ENCODE results near the gene TFPI. TPM values are rescaled to one million over a fixed set of nuclear protein-coding genes. Genes with fewer than 3 reads are reported as not detected.
A peak's percentile ranks its signal among the peaks of the same experiment; 100 is the strongest.

The TFPI gene
- total and polyA plus RNA-seq, 2 donors: 16.1 to 33.4 TPM

DNA sequence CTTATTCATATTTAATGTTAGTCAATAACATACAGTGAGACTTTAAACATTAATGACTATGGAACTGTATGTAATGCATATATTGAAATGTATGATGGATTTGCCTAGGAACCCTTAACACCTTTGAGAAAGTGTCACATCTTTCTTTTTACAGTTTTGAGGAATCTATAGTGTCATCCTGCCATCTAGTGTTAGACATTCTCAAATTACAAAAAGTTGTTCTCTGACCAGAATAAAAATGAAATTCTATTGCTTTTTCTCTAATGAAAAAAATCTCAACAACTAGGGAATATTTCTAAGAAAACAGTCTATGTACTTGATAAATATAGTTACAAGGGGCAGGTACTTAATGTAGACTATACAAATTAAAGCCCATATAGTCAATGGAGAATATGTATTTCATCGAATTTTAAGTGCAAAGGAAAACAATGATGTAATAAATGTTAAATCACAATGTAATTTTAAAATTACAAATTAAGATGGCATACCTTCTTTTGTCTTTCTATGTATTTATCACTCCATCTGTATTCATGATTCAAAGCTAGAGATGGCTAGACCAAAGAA lies 101.1 kb downstream of the TFPI start:
- H3K4me1 ChIP-seq (ENCODE audit: control insufficient read depth in 2 of 2, insufficient read depth in 2 of 2, low read length in 2 of 2): no peaks in the 10 kb centered on the region
- WGBS: 95% methylated on average over 1 of the region's 1 CpG
- no peaks in the 10 kb centered on the region for H3K27me3 ChIP-seq (ENCODE audit: control insufficient read depth in 2 of 2, insufficient read depth in 1 of 2, low read length in 1 of 2)
- no peaks in the 10 kb centered on the region for H3K36me3 ChIP-seq (ENCODE audit: control insufficient read depth in 2 of 2, insufficient read depth in 2 of 2, low read length in 1 of 2)
- H3K4me3 ChIP-seq (ENCODE audit: low read length in 2 of 2): no peak overlapping the region
- peak in 4 of 9 donors; percentile 4 to 60 (median 34) for DNase-seq (ENCODE audit: low read depth in 6 of 9, low spot score in 9 of 9)
- H3K27ac ChIP-seq (ENCODE audit: low read depth in 1 of 2, low read length in 1 of 2): no peak overlapping the region
- H3K9me3 ChIP-seq (ENCODE audit: control insufficient read depth in 2 of 2, insufficient read depth in 1 of 2, low read length in 1 of 2): no peaks in the 10 kb centered on the region

DNA sequence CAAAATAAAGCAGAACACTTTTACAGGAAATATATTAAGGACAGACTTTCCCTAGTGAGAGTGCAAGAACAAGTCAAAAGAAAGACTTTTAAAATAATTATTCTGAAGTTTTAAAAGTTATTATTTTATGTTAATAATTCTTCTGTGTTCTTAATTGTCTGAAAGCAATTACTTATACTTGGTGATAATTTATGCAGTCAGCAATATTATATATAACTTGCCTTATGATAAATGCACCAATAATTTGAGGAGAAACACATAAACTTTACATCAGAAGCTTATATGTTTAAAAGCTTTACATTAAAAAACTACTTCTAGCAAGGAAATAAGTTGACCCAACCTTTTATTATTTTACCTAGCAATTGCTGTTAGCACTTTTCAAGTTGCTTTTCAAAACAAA lies 102.7 kb downstream of the TFPI start:
- DNase-seq (ENCODE audit: low read depth in 6 of 9, low spot score in 9 of 9): no peak
- Histone ChIP-seq H3K4me1 (ENCODE audit: control insufficient read depth in 2 of 2, insufficient read depth in 2 of 2, low read length in 2 of 2) (no peaks in the 10 kb centered on the region), H3K36me3 (ENCODE audit: control insufficient read depth in 2 of 2, insufficient read depth in 2 of 2, low read length in 1 of 2) (no peaks in the 10 kb centered on the region), H3K9me3 (ENCODE audit: control insufficient read depth in 2 of 2, insufficient read depth in 1 of 2, low read length in 1 of 2) (no peaks in the 10 kb centered on the region), H3K27me3 (ENCODE audit: control insufficient read depth in 2 of 2, insufficient read depth in 1 of 2, low read length in 1 of 2) (no peaks in the 10 kb centered on the region), H3K4me3 (ENCODE audit: low read length in 2 of 2) (no peak overlapping the region), H3K27ac (ENCODE audit: low read depth in 1 of 2, low read length in 1 of 2) (no peak overlapping the region)

DNA sequence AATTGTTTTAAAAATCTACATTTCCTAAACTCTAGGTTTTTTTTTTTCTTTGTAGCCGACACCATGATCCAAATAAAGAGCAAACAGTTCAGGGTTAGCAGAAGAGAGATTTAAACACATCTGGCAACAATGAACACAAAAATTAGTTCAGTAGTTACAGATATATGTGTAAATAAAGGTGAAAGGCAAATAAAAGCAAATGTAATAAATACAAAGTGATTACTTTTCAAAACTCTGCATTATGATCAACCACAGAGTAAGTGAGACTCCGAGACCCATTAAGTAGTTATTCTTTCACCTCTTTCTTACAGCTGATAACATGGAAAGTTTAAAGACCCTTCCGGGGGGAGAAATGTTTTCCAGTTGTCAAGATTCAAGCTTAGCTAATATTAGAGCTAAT lies 106.9 kb downstream of the TFPI start:
- 9% methylated on average over 3 of the region's 3 CpGs for whole genome bisulfite sequencing
- Histone ChIP-seq H3K4me3 (ENCODE audit: low read length in 2 of 2) (peak overlapping the region; percentile 24 to 30), H3K4me1 (ENCODE audit: control insufficient read depth in 2 of 2, insufficient read depth in 2 of 2, low read length in 2 of 2) (no peaks in the 10 kb centered on the region), H3K27me3 (ENCODE audit: control insufficient read depth in 2 of 2, insufficient read depth in 1 of 2, low read length in 1 of 2) (no peaks in the 10 kb centered on the region), H3K27ac (ENCODE audit: low read depth in 1 of 2, low read length in 1 of 2) (peak overlapping the region in 1 of 2 donors; percentile 86), H3K36me3 (ENCODE audit: control insufficient read depth in 2 of 2, insufficient read depth in 2 of 2, low read length in 1 of 2) (no peaks in the 10 kb centered on the region), H3K9me3 (ENCODE audit: control insufficient read depth in 2 of 2, insufficient read depth in 1 of 2, low read length in 1 of 2) (no peaks in the 10 kb centered on the region)
- DNase-seq (ENCODE audit: low read depth in 6 of 9, low spot score in 9 of 9): peak in 1 of 9 donors; percentile 30

DNA sequence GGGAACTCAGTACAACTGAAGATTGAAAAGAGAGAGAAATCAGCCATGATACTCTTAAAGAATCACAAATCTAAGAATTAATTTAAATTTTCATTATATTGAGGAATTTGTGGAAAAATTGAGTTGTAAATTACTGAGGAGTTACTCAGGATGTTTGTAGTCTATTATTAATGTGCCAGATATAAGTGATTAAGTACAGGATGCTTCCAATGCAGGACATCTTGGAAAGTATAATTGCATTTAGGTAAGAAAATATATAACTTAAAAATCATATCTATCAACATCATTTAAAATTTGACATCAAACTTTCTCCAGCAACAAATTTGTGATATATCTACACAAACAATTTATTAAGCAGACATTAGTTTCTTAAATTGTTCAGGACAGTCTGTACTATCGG lies 107.5 kb downstream of the TFPI start:
- Histone ChIP-seq H3K36me3 (ENCODE audit: control insufficient read depth in 2 of 2, insufficient read depth in 2 of 2, low read length in 1 of 2) (no peaks in the 10 kb centered on the region), H3K4me1 (ENCODE audit: control insufficient read depth in 2 of 2, insufficient read depth in 2 of 2, low read length in 2 of 2) (no peaks in the 10 kb centered on the region), H3K4me3 (ENCODE audit: low read length in 2 of 2) (peak overlapping the region in 1 of 2 donors; percentile 24), H3K27ac (ENCODE audit: low read depth in 1 of 2, low read length in 1 of 2) (no peak overlapping the region), H3K27me3 (ENCODE audit: control insufficient read depth in 2 of 2, insufficient read depth in 1 of 2, low read length in 1 of 2) (no peaks in the 10 kb centered on the region), H3K9me3 (ENCODE audit: control insufficient read depth in 2 of 2, insufficient read depth in 1 of 2, low read length in 1 of 2) (no peaks in the 10 kb centered on the region)
- 43% methylated on average over 1 of the region's 1 CpG for WGBS
- DNase-seq (ENCODE audit: low read depth in 6 of 9, low spot score in 9 of 9): peak in 1 of 9 donors; percentile 5

- Histone ChIP-seq H3K36me3 (ENCODE audit: control insufficient read depth in 2 of 2, insufficient read depth in 2 of 2, low read length in 1 of 2) (no peaks in the 10 kb centered on the region), H3K9me3 (ENCODE audit: control insufficient read depth in 2 of 2, insufficient read depth in 1 of 2, low read length in 1 of 2) (no peaks in the 10 kb centered on the region), H3K27me3 (ENCODE audit: control insufficient read depth in 2 of 2, insufficient read depth in 1 of 2, low read length in 1 of 2) (no peaks in the 10 kb centered on the region), H3K4me1 (ENCODE audit: control insufficient read depth in 2 of 2, insufficient read depth in 2 of 2, low read length in 2 of 2) (no peaks in the 10 kb centered on the region), H3K27ac (ENCODE audit: low read depth in 1 of 2, low read length in 1 of 2) (no peak overlapping the region), H3K4me3 (ENCODE audit: low read length in 2 of 2) (no peak overlapping the region)
- DNase-seq (ENCODE audit: low read depth in 6 of 9, low spot score in 9 of 9): no peak
- 83% methylated on average over 6 of the region's 6 CpGs for WGBS
Measured at GRCh38 chr2:187445051-187445450, 109.2 kb downstream of the TFPI start.

DNA sequence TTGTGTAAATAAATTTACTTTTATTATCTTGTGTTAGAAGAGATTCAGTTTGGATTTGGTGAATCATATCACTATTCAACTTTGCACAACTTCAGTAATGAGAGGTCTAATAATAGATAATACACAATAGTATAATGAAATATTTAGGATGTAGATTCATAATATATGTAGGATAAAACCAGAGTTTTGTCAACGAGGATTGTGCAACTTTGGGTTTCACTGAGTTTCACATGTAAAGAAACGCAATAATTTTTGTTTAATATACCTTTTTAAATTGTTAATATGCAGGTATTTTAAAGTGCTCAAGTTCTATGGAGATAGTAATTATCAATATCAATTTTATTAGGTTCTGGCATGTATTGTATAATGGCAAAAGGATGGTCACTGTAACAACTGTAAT lies 111.5 kb downstream of the TFPI start:
- Histone ChIP-seq H3K27ac (ENCODE audit: low read depth in 1 of 2, low read length in 1 of 2) (no peak overlapping the region), H3K4me1 (ENCODE audit: control insufficient read depth in 2 of 2, insufficient read depth in 2 of 2, low read length in 2 of 2) (no peaks in the 10 kb centered on the region), H3K27me3 (ENCODE audit: control insufficient read depth in 2 of 2, insufficient read depth in 1 of 2, low read length in 1 of 2) (no peaks in the 10 kb centered on the region), H3K4me3 (ENCODE audit: low read length in 2 of 2) (no peak overlapping the region), H3K36me3 (ENCODE audit: control insufficient read depth in 2 of 2, insufficient read depth in 2 of 2, low read length in 1 of 2) (no peaks in the 10 kb centered on the region), H3K9me3 (ENCODE audit: control insufficient read depth in 2 of 2, insufficient read depth in 1 of 2, low read length in 1 of 2) (no peaks in the 10 kb centered on the region)
- 46% methylated on average over 2 of the region's 2 CpGs for WGBS
- no peak for DNase-seq (ENCODE audit: low read depth in 6 of 9, low spot score in 9 of 9)

GRCh38 chr2:187442378-187442777 lies 111.9 kb downstream of the TFPI start:
- 97% methylated on average over 1 of the region's 1 CpG for WGBS
- Histone ChIP-seq H3K27me3 (ENCODE audit: control insufficient read depth in 2 of 2, insufficient read depth in 1 of 2, low read length in 1 of 2) (no peaks in the 10 kb centered on the region), H3K4me3 (ENCODE audit: low read length in 2 of 2) (no peak overlapping the region), H3K4me1 (ENCODE audit: control insufficient read depth in 2 of 2, insufficient read depth in 2 of 2, low read length in 2 of 2) (no peaks in the 10 kb centered on the region), H3K36me3 (ENCODE audit: control insufficient read depth in 2 of 2, insufficient read depth in 2 of 2, low read length in 1 of 2) (no peaks in the 10 kb centered on the region), H3K27ac (ENCODE audit: low read depth in 1 of 2, low read length in 1 of 2) (no peak overlapping the region), H3K9me3 (ENCODE audit: control insufficient read depth in 2 of 2, insufficient read depth in 1 of 2, low read length in 1 of 2) (no peaks in the 10 kb centered on the region)
- no peak for DNase-seq (ENCODE audit: low read depth in 6 of 9, low spot score in 9 of 9)

- Histone ChIP-seq H3K27me3 (ENCODE audit: control insufficient read depth in 2 of 2, insufficient read depth in 1 of 2, low read length in 1 of 2) (no peaks in the 10 kb centered on the region), H3K4me3 (ENCODE audit: low read length in 2 of 2) (no peak overlapping the region), H3K4me1 (ENCODE audit: control insufficient read depth in 2 of 2, insufficient read depth in 2 of 2, low read length in 2 of 2) (no peaks in the 10 kb centered on the region), H3K27ac (ENCODE audit: low read depth in 1 of 2, low read length in 1 of 2) (no peak overlapping the region), H3K36me3 (ENCODE audit: control insufficient read depth in 2 of 2, insufficient read depth in 2 of 2, low read length in 1 of 2) (no peaks in the 10 kb centered on the region), H3K9me3 (ENCODE audit: control insufficient read depth in 2 of 2, insufficient read depth in 1 of 2, low read length in 1 of 2) (no peaks in the 10 kb centered on the region)
- DNase-seq (ENCODE audit: low read depth in 6 of 9, low spot score in 9 of 9): no peak
- 79% methylated on average over 3 of the region's 3 CpGs for WGBS
Measured at GRCh38 chr2:187440101-187440675, 114.0 kb downstream of the TFPI start.

GRCh38 chr2:187438455-187438854 lies 115.8 kb downstream of the TFPI start:
- H3K36me3 ChIP-seq (ENCODE audit: control insufficient read depth in 2 of 2, insufficient read depth in 2 of 2, low read length in 1 of 2): no peaks in the 10 kb centered on the region
- no peaks in the 10 kb centered on the region for H3K9me3 ChIP-seq (ENCODE audit: control insufficient read depth in 2 of 2, insufficient read depth in 1 of 2, low read length in 1 of 2)
- no peak for DNase-seq (ENCODE audit: low read depth in 6 of 9, low spot score in 9 of 9)
- WGBS: 96% methylated on average over 1 of the region's 1 CpG
- no peaks in the 10 kb centered on the region for H3K27me3 ChIP-seq (ENCODE audit: control insufficient read depth in 2 of 2, insufficient read depth in 1 of 2, low read length in 1 of 2)
- no peak overlapping the region for H3K27ac ChIP-seq (ENCODE audit: low read depth in 1 of 2, low read length in 1 of 2)
- no peaks in the 10 kb centered on the region for H3K4me1 ChIP-seq (ENCODE audit: control insufficient read depth in 2 of 2, insufficient read depth in 2 of 2, low read length in 2 of 2)
- no peak overlapping the region for H3K4me3 ChIP-seq (ENCODE audit: low read length in 2 of 2)
